NCI-H187 treated with DMSO at 0.1 percent for 48 hours (cell line): ENCODE measurements around the gene PON3.

ENCODE experiments used
- DNase-seq: peaks from one replicate; lab custom pipeline; 2025; lab: John Stamatoyannopoulos, UW

Gene PON3

DNA sequence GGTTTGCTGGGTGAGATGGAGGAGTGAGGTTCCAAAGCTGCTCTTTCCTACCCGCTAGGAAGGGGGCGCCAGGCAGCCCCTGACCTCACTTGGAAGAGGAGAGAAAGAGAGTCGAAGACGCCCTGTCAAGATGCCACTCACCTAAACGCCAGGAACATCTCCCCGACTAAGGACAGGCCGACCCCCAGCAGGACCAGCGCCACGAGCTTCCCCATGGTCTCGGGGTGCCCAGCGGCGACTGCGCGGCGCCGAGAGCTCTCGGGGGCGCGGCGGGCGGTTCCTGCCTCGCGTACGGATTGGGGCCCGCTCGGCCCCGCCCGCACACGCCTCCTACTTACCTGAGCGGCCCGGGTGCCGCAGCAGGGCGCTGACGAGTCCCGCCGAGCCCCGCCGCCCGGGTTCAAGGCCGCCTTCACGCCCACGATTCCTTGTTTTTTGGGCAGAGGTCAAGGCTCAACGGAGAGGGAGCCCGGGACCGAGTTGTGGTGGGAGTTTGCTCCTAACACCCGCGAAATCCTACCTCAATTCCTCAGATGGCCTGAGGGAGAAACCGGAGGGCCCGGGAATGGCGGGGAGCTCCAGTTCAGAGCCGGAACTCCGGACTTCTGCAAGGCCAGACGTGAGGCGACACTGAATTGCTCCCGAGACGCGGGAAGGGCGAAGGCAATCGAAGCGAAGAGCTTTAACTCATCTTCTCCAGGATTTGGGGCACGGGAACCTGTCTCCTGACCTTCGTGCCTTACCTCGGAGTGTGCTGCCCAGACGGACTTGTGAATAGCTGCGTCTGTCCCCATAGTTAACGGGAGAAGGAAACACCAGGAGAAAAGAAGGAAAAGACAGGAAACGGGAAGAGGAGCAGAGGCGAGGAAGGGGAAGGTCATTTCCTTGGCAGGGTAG is at the start of gene PON3:
Gene PON3, minus strand, starts transcription at position 240 of the 897 bp plus-strand sequence. Its CDS starts 25 bp downstream, at position 215.
- no peak for DNase-seq

DNA sequence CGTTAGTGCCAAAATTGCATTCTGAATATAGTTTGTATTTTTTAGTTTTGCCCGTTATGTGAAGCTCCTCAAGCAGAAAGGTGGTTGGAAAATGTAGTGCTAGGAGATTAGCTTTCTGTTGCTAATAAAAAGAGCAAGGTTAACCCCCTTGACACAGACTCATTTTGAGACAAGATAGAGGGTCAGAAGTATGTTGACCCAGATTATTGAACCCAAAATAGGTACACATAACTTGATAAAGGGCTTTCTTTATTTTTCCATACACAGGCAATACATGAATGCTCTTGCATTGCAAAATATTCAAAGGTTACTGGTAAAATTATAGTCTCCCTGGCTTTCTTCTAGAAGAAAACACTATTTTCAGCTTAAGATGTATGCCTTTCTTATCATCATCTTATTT is 48.6 kb upstream of the PON3 start:
- DNase-seq = no peak

DNA sequence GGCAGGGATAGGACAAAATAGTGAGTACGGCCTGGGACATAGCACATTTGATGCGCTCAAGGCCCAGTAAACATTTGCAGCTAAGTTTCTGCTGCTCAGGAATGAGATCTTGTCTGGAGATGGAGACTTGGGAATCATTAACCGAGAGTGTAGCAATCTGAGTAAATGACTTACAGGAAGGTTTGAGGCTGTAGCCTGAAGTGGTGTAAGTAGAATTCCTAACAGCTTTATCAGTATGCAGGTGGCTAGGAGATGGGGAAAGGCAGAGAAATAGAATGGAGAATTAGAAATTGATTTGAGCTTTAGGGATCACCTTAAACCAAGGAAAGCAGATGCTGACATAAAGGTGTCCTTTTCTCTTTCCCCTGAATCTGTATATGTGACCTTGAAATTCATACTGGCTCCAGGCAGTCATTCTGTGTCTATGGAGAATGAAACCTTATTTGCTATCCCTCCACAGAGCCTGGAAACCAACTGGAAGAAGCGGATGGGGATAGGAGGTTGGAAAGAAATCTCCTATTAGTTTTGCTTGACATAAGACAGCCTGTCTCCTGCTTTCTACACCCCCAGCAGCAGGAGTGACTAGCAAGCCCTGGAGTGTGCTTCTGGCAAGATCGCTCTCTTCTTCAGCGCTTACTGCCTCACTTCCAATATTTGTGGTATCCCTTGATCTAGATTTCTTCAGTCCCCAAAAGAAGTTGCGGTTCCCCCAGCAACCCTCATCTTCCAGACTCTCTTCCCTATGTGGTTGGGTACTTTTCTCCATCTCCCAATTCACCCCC is 45.1 kb upstream of the PON3 start:
- DNase-seq = no peak

DNA sequence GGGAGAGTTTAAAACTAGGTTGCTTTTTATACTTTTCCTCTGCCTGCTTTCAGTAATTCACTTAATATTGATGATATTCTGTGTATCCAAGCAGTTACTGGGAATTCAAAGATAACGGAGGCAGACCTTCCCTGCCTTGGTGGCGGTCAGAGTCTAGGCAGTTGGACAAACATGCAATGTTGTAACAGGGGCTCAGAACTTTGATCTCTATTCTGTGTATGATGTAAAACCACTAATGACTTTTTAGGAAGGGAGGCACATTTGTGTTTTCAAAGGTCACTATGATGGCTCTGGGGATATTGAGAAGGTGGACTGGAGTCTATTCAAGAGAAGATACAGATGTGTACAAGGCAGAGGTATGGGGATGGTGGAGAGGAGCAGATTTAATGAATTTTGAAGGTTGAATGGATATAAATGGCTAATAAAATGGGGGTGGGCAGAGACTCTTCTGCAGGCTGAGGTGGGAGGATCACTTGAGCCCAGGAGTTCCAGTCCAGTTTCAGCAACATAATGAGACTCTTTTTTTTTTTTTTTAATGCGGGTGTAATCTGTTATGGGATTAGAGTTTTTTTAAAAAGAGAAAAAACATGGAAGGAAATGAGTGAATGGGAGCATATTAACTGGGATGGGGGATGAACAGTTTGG is 44.3 kb upstream of the PON3 start:
- DNase-seq = no peak

DNA sequence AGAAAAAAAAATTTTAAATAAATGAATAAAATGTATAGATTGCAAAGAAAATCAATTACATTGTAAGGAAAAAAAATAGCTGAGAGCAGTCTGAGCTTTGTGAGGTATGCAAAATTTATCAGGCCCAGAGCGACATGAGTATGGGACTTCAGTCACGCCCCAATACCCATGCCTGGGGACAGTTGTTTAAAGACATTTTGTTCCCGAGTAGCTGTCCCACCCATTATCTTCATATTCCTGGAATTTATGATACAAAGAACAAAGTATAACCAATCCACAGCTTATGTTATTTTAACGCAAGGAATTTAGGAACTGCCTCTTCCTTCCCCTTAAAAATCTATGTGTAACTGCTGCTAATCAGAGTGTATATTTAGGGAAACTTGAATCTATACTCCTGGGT is 40.2 kb upstream of the PON3 start:
- no peak for DNase-seq

DNA sequence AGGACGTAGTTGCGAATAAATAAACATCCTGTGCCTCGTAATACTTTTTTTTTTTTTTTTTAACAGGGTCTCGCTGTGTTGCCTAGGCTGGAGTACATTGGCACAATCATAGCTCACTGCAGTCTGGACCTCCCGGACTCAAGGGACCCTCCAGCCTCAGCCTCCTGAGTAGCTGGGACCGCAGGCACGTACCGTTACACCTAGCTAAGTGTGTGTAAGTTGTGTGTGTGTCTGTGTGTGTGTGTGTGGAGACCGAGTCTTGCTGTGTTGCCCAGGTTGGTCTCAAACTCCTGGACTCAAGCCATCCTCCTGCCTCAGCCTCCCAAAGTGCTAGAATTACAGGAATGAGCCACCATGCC is 39.2 kb upstream of the PON3 start:
- no peak for DNase-seq

DNA sequence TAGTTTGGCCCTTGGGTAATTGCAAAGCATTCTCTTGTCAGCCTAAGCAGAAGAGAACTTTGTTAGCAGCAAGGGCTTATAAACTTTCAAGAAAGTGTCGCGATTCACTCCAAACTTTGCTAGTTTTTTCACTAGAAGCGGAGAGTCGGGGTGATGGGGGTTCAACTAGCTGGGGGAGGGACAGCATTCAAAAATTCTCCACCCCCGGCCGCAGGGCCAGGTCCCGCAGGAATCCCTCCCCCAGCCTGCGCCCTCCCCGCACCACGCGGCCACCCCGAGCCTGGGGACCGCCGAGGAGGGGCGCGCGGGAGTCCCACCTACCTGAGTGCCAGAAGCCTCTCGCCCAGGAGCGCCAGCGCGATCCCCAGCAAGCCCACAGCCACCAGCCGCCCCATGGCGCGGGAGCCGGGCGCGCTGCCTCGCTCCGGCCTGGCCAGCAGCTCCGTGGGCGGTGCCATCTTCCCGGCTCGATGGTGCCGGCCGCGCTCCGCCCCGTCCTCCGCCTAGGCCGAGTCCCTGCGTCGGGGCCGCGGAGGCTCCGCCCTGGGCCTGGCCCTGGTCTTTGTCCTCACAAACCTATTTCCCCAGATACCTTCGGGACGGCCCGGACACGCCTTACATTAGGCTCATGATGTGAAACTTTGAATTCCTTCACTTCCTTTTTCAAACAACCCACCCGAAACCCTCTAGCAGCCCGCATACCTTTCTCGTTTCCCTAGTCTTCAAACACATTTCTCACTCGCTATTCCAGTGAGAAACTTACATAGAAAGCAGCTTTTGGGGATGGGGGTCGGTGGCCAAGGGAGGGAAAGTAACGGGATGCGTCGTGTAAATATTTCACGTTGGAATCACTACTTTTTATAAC is 38.6 kb upstream of the PON3 start, which contains the start of gene PON2:
Gene PON2, minus strand, starts transcription at position 472 of the 865 bp plus-strand sequence. Its CDS starts 77 bp downstream, at position 395.
- no peak for DNase-seq

DNA sequence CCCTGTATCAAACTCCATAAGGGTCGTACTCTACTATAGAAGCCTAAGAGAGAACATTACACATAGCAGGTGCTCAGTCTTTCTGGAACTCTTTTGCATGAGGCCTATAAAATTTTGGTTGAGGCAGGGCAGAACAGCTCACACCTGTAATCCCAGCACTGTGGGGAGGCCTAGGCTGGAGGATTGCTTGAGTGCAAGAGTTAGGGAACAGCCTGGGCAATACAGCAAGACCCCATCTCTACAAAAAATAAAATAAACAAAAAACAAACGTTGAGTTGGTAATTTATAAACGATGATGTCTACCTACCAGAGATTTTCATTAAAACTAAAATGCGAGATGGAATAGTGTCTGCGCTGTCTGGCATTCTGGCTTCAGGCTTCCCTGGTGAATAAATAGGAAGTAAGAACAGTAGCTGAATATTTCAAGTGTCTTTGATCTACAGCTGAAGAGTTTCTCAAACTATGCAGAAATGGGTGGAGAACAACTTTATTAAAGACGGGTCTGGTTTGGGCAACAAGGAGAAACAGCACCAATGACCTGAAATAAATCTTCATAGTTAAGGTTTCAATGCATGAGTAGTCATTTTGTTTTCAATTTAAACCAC is 37.9 kb upstream of the PON3 start:
- DNase-seq = no peak

DNA sequence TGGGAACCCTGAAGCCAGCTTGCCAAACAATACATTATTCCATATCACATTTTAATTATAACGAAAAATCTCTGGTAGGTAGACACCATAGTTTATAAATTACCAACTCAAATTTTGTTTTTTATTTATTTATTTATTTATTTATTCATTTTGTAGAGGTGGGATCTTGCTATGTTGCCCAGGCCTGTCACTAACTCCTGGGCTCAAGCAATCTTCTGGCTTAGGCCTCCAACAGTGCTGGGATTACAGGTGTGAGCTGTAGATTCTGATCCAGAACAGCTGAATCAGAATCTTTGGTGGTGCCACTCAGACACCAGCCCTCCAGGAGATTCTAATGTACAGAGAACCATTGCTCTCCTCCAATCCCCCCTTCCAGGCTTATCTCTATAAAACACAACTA is 37.0 kb upstream of the PON3 start:
- no peak for DNase-seq

DNA sequence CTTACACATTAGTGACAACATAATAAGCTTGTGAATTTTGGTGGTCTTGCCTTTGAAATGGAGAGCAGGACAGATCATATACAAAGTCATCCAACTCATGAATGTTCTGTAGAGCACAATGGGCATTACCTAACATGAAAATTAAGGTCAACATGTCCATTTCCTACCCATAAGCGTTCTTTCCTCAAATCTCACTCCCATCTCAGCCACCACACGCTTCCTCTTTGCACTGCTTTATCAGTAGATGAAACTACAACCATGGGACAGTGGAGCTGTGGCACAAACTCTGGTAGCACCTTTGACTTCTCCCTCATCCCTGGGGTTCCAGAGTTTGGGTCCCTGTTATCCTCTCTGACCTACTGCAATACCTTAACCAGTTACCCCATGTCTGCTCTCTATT is 36.4 kb upstream of the PON3 start:
- DNase-seq = no peak

DNA sequence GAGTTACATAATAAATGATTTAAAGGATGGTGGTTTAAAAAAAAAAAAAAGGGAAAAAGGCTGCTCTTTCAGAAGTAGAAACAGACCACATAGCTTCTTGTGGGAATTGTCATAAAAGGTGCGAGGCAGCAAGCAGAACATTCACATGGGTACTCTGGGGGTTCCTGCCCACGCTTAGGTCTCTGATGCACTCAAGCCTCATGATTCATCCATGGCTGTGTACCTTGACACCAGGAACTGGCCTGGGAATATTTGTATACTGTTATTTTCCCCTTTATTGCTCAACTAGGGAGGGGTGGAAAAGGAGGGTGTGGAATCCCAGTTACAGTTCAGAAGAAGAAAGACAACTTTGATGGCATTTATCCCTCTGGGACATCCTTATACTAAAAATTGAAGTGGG is 34.7 kb upstream of the PON3 start:
- no peak for DNase-seq

DNA sequence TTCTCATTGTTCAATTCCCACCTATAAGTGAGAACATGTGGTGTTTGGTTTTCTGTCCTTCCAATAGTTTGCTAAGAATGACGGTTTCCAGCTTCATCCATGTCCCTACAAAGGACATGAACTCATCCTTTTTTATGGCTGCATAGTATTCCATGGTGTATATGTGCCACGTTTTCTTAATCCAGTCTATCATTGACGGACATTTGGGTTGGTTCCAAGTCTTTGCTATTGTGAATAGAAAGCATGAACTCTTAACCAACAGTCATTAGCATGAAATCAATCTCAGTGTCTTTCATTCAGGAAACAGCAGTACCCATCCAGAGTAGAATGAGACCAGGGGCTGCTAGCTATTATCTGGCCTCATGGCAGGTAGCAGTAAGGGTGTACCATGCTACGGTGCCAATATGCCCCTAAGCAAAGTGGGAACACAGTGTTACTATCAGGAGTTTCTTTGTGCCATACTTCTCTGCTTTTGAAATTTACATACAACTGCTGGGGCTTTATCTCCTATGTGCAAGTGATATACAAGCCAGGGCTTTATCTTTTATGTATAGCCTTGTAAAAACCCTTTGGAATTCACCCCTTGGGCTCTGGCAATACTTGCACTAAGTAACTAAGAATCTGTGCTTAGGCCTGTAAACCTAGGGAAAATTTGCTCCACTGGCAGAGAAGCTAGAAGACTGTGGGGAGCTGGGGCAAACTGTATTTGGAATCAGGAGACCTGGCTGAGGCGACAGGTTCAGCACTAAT is 33.2 kb upstream of the PON3 start:
- no peak for DNase-seq

DNA sequence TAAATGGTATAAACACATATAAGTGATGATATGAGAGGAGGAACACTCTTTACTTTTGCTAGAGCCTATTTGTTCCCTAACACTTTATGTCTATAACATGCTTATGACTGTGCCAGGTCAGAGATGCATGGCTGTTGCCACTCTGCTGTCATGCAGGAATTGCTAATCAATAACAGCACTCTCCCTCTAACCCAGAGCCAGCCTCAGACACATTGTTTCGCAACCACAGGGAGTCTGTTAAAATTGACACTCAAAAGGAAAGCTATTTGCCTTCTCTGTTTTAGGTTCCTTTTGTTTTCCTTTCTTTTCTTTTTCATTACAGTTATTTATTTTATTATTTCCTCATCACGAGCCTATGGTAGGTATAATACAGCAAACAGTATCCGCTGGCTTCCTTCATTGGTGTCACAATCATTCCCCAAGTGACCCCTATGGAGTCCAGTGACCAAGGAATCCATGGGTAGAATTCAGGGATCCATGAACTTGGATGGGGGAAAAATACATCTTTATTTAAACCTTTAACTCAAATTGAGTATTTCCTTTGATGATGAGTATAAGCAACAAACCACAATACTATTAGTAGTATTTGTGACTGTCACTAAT is 31.8 kb upstream of the PON3 start:
- no peak for DNase-seq

DNA sequence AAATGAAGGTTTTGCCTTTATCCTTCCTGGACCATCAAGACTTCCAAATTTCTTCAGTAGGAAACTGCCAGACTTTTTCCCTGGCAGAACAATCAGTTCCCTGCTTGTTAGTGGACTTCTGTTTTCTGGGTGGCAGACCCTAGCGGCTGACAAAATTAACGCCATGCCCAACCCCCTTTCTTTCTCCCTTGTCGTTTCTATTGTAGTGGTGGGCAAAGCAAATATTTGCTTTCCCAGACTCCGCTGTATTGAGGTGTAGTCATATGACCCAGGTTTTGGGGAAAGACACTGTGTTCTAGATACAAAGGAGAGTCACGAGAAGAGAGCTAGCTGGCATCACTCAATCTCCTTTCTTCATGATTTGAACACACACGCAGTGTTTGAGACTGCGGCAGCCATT is 31.0 kb upstream of the PON3 start:
- no peak for DNase-seq

DNA sequence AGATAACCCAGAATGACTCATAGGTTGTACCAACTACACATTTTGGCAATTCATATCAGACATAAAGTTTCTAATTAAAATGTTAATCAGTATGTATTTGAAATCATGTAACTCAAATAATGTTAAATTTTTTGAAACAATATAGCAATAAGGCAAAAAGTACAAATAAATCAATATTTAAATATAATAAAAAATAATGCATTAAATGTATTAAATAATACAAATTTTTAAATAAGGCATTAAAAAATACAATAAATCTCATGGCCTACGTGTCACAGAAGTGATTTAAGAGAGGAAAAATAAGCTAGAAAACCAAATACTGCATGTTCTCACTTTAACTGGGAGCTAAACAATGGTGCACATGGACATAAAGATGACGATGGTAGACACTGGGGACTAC is 29.5 kb upstream of the PON3 start:
- DNase-seq = no peak

DNA sequence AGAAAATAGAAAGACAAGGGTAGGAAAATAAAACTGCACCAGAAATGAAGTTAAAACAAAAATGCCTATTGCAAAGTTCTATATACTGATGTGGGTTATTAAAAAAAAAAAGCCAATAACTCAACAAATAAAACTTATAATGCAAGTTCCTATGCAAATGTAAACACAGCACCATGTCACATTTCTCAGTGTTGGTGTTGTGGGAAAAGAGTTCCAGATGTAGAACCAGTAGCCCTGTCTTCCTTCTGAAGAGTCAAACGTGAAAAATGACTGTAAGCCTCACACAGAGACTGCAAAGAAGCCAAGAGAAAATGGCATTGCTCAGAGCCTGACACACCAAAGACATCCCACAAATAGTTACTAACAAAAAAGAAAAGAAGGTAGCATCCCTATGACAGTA is 28.5 kb upstream of the PON3 start:
- DNase-seq = no peak

DNA sequence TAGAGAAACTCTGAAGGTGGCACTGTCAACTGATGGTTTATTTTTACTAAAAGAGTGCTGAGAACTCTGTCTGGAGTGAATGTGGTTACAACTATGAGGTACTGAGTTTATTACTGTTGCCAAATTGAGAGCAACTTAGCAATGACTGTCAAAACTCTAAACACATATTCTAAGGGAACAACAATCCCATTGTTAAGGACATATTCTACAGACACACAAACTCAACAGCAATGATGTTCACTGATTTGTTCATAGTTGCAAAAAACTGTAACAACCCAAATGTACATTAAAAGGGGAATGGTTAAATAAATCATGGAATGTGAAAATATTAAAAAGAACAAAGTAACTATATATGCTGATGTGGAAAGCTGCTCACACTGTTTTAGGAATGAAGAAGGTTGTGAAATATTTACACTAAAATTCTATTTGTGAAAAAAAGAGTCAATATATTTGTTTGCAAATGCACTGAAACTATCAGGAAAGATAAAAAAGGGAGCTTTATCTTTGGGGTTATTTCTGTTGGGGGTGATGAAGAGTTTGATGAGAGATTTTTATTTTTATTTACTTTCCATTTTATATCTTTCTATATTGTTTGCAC is 25.8 kb upstream of the PON3 start:
- no peak for DNase-seq

DNA sequence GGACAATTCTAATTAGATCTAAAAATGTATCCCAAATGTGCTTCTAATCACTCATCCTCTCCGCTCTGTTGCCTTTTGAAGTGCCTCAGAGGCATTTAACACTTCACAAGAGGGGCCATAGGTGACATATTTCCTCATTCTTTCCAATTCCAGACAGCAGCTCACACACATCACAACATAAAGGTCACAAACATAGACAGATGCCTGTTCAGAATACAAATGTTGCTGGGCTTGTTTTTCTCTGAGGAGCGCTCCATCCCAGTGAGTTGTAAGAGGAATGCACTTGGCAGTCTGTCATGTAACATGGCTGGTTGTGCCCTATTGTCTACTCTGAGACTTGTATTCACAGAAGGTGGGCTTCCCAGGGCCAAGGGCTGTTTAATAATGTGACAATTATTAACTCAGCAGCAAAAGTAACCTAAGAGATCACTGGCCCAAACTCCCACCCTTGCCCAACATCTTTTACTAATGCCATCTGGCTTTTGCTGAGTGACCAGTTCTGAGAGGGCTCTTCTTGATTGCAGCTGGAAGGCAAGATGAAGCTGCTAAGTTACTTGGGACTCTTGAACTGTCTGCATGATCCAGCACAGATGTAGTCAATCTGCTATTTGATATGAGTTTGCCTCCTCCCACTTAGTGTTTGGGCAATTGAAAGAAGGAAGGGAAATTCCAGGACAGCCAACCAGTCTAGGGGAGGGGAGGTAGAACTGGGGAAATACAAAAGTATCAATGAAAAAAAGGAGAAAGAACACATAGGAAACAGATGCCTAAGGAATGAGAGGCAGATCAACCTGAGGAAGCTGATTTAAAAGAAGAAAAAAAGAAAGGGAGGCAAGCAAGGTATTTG is 25.0 kb upstream of the PON3 start:
- no peak for DNase-seq

DNA sequence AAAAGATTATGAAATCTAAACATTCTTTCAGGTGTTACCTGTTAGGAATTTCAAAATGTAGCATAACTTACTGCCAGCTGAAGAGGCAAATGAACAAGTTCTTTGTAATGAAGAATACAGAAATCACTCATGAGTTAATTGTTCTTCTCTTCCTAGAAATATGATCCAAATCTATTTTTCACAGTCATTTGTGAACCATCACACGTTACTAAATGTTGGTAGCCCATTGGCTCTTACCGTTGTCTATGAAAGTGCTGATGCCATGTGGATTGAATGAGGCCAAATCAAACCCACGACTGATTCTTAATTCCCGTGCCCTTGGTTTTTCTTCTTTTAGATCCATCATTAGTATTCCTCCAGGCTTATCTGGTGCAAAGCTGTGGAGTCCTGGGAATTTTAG is 15.9 kb upstream of the PON3 start:
- no peak for DNase-seq
